M059J (cell line): Measurements from ENCODE around the gene ADGRF1. TPM values are rescaled to one million over a fixed set of nuclear protein-coding genes. Genes with fewer than 3 reads are reported as not detected.
"Not testable (repeated sequence)": the region's sequence is repeated elsewhere in the genome, so short reads cannot be mapped to it uniquely, and the experiment has no call there.

Experiments
- DNase-seq: peaks from one replicate; pipeline ENCODE4 v3.0.0-alpha.2; 2012; ENCODE audit warnings: low read depth
- total RNA-seq: library from RNA; depleted of rRNA; stranded (reverse); fragments of >200 nt; shearing (Covaris generic); gene quantifications from 2 replicates; pipeline ENCODE4 v1.2.3, GENCODE V29; 2014

ADGRF1 gene
- total RNA-seq, 1 experiment from 2014 or later = 37.3 TPM

DNA sequence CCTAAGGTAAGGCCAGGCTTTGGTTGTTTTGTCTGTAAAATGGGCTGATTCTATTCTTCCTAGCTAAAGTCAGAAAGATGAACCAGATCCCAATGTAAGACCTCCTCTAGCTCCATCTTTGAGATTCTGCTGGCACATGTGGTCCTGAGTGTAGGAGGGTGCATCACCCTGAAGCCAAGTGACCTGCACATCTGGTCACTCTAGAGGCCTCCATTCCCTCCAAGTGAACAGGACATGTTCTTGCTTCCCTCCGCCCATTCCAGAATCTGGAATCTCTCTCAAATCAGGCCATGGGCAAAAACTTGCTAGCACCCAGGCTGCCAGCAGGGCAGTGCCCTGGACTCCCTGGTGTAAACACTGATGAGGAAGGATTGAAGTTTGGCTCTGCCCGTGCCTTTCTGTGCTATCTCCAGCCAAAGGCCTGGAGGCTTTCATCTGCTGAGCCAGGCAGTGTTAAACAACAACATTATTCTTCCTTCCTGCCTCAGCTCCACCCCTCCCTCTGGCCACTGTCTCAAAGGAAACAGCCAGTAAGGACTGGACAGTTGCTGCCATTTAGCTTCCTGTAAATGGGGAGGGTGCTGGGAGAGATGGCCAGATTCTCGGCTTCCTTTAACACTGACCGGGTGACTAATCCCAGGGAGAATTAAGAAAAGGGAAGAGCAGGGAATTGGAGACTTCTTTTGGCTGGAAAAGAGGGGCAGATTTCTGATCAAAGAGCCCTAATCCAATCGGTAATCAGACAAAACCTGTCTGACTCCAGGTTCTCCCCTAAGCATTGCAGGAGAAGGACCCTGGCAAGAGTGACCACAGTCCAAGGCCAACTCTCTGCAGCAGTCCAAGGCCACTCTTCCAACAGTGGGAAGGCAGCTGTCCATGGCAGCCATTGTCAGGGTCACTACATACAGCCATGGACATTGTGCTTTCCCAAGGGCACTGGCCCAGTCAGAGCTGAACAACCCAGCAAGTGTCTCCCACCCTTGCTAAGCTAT, 19.5 kb upstream of the ADGRF1 start:
- peak; percentile 85 for DNase-seq

DNA sequence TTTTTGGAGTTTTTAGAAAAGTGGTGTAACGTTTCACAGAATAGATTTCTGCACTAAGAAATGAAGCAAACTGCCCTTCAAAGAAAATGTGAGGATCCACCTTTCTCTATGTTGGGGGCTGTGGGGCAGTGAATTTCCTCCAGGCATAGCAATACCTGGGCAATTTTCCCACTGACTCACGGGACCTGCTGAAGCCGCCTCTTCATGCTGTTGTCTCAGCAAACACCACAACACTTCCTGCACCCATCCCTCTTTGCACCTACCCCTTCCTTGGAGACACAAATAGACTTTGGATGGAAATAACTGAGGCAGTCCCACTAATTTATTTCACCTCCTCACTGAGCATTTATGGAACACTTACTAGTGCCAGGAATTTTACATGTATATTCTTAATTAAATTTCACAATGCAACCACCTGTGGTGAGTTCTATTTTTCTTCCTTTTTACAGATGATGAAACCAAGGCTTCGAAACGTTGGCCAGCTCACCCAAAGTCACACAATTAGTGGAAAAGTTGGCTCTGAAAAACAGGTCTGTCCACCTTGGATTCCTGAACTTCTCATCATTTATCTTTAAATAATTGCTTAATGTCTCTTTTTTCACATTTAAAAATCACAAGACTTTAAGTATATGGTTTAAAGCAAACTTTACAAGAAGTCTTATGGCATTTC, 17.2 kb upstream of the ADGRF1 start:
- DNase-seq = peak; percentile 38

DNA sequence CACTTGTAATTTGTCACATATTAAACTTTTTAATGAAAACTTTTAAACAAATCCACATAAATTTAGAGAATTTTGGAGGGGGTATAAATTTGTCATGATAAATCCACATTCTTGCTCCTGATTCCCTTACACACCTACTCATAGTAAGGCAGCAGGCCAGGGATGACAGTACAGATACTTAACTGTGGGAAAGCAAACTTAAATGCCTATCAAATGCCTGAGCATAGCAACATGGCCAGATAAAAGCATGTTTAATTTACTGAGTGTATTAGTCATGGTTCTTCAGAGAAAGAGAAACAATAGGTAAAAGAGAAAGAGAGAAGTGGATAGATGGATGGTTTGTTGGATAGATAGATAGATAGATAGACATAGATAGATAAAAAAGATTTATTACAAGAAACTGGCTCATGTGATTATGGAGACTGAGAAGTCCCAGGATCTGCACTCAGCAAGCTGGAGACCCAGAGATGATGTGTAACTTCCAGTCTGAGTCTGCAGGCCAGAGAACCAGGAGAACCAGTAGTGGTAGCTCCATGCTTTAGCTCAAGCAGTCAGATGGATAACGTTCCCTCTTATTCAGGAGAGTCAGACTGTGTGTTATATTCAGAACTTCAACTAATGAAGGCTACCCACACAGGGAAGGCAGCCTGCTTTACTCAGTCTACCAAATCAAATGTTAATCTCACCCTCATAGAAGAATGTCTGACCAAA, 15.9 kb upstream of the ADGRF1 start:
- DNase-seq = peak; percentile 94

DNA sequence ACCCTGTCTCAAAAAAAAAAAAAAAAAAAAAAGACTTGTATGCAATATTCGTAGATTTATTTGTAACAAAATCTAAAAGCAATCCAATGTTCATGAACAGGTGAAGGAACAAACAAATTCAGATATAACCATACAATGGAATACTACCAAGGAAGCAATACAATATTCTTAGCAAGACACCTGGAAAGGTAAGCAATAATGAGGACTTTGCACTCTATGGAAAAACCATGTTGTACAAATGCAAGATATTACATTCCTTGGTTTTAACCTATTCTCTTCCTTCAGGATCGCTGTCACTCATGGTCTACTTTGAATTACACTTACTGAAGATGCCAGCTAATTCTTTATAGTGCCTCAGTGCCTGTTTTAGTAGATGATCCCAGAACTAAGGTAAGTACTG, 14.7 kb upstream of the ADGRF1 start:
- DNase-seq = no peak

DNA sequence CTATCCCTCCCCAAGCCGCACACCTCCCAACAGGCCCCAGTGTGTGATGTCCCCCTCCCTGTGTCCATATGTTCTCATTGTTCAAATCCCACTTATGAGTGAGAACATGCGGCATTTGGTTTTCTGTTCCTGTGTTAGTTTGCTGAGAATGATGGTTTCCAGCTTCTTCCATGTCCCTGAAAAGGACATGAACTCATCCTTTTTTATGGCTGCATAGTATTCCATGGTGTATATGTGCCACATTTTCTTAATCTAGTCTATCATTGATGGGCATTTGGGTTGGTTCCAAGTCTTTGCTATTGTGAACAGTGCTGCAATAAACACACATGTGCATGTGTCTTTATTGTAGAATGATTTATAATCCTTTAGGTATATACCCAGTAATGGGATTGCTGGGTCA, 12.2 kb upstream of the ADGRF1 start:
- DNase-seq = not testable (repeated sequence)

DNA sequence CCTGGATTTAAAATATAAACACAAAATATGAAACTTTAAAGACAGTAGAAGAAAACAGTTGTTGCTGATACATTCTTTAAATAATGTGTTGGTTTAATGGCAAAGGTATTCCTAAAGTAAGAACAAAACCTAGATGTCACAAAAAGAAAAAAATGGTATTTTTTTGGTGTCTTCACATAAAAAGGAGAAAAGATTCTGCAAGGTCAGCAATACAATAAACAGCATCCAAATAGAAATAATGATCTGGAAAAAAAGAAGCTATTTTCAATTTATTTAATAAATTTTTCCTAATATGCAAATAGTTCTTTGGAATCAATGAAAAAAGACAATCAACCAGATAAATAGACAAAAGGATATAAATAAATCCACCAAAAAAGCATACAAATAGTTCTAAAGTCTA, 6.5 kb upstream of the ADGRF1 start:
- DNase-seq = no peak

DNA sequence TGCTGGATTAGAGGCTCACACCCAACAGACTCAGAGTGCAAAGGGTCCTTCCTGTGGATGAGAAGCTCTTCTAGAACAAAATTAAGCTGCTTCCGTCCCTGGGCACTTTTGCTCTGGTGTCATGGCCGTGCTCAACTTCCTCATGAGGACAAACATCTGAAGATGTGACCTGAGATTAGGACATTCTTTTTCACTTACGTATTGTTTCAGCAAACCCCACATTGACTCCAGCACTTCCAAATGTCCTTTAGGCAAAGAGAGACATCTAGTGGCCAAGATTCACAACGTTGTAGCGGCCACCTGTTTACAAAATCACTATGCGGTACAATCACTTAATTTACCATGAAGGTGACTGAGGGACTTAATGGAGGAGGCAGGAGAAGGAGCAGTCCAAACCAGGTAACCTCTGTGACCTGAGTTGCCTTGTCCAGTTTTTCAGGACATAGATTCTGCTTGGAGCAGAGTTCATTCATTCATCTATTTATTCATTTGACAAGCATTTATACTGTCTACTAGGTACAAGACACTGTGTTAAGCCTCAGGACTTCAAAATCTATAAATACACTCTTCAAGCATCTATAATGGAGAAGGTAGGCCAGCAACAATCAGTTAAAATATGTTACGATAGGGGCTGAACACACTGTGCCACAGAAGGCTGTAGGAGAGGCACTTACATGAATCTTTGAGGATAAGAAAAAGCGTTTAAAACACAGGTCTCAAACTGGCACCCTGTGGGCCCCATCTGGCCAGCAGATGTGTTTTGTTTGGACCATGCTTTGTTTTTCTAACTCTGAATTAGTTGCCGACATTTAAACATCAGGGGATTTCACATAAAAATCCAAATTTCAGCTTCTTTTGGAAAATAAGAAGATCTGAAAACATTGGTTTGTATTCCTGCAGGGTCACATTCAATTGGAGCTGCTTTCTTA, 5.6 kb upstream of the ADGRF1 start:
- DNase-seq = peak; percentile 97

DNA sequence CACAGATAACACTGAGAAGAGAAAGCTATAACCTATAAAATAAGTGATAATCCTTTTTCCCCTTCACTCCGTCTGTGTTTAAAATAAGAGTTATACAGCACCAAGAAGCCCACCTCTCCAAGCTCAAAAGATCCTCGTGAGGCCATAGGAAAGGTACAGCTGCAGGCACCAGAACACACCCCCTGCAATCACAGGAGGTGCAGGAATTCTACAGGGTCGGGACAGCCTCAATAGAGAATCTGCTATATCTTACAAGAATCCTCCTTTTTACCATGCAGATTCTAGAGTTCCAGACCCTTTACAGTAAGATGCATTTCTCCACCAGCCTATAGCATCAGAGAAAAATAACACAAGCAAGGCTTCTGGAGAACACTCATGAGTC, 5.0 kb upstream of the ADGRF1 start:
- DNase-seq = no peak

DNA sequence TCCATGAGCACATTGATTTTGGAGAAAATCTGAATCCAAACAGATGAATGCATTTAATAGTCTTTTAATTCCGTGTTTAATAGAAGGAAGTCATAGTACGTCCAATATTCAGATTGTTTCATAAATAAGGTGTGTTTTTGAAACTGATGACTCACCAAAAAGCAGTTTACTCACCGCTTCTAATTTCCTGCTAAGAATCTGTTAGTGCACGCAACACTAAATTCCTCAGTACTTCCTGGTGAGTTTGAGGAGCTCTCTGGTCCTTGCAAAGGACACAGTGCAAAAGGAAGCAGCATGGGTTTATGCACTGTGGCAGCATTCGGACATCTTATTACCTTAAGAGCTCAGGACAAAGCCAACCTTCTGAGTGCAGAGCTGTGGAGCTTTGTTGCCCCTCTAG, 2.3 kb upstream of the ADGRF1 start:
- peak; percentile 95 for DNase-seq

DNA sequence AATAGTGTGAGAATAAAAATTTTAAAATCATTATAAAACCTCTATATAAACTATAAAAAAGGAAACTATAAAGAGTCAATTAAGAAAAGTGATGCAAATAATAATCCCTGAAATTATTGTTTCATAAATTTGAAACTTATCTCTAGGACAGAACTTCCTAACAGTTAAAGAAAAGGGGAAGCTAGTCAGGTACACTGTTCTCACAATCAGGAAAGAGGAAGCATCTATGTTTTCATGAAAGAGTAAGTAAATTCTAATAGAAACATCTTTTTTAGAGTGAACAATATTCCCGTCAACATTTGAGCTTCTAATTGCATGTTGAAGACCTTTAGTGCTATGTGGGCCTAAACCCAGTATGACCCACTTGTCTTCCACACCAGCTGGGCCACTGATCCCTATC, 1.2 kb upstream of the ADGRF1 start:
- DNase-seq = no peak

DNA sequence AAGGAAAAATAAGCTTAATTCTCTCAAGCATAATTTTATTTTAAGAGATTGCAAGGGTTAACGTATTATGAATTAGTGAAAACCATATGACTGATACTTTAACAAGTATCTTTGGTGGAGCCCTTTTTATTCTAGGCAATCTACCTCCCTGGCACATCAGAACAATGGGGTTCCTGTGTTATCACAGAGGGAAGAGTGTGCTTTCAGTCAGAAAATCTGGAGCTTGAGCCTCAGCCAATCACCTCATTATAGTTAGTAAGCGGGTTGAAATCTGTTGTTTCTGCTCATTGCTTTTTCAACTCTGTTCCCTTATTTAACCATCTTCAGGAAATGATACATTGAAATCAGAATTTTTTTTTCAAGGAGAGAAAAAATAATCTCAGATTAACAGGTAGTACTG, 391 bp downstream of the ADGRF1 start:
- DNase-seq = peak; percentile 64

DNA sequence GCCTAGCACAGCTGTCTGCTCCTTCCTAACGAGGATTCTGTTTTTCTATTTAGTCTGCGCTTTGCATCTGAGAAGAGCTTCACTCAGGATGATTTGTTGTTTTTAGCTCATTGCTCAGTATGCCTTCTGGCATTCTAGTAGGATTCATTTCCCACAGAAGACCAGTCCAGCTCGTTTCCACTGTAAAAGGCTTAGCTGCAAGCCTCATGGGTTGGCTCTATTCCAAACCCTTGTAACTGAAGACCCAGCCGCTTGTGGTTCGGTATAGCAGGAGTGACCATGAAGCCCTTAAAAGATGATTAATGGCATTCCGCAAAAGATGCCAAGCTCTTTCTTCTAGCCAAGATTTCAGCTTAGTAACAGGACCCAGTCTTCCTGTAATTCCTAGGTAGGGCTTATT, 7.2 kb downstream of the ADGRF1 start:
- peak; percentile 100 for DNase-seq

DNA sequence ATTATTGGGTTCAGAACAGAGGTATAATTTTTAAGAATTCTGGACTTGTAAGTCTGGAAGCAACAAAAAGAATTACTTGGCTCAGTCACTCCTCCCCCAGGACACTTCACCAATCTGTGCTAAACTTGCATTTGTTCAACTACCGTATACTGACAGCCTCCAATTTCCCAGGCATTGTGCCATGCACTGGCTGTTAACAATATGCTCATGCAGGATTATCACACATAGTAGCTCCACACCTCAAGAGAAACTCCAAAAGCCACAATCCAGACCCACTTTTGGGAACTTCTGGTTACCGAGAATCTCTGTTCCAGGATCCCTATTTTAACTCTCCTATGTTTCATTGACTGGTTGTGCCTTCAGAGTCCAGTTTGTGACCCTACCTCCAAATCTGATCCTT, 7.7 kb downstream of the ADGRF1 start:
- peak; percentile 74 for DNase-seq

DNA sequence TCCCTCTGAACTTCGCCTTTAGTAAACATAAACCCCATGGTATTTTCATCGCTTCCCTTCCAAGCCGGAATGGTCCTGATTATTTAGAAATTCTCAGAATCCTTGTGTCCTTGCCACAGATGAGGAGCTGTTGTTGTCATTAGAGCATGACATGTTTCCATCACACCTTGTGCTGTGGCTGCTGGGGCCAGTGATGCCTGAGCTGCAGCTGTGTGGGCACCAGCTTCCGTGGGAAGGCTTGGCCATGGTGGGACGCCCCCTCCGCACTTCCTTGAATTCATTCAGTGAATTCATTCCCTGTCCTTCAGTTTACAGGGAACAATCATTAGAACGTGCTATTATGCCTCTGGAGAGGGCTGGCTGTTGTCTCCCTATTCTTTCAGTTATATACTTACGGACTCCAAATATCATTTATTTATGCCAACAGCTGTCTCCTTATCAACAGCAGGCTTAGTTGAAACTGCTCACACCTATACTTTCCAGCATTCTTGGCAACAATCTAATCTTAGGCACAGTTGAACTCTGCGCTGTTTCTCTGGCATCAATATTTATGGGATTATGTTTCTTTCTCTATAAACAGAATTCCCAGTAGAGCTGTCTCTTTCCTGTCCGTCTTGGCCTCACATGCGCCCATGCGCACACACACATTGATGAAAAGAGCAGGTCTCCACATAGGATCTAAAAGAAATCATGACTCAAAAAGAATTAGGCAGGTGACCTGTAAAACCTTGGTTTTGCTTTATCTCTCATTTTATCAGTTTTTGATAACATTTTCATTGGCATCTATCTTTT, 9.0 kb downstream of the ADGRF1 start:
- DNase-seq = no peak

DNA sequence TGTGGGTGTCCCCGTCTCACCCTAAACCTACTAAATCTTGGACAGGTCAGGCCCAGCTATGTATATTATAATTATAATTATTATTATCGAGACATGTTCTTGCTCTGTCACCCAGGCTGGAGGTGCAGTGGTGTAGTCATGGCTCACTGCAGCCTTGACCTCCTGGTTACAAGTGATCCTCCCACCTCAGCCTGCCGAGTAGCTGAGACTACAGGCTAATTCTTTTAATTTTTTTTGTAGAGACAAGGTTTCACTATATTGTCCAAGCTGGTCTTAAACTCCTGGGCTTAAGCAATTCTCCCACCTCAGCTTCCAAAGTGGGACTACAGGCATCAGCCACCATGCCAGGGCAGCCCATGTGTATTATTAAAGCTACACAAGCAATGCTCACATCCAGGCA, 10.5 kb downstream of the ADGRF1 start:
- DNase-seq = no peak

DNA sequence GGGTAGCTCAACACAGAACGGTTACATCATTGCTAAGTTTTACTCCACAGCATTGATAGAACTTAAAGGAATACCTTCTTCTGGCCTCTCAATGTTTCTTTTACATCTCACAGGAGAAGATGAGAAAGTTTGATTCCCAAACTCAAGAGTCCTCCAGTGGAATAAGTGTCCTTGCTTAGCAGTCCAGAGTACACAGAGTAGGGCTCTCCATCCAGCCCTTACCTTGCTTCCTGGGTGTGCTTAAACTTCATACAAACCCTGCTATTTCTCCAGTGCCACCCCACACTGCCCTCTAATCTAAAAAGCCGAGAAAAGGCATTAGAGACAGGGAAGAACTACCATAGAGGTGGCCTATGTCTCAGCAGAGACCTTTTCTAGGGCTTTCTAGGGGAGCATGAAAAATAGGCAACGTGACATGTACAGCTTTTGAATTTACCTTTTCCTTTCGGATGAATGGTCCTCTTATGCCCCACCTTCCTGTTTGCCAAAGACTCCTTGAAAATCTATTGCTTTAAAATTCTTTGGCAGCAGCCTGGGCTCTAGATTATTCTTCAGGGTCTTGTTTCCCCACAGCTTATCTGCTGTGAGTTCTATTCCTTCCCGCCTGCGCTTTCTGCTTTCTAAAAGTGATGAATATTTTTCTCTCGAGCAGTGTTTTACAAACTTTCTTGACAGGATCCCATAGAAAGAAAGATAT, 12.1 kb downstream of the ADGRF1 start:
- no peak for DNase-seq

DNA sequence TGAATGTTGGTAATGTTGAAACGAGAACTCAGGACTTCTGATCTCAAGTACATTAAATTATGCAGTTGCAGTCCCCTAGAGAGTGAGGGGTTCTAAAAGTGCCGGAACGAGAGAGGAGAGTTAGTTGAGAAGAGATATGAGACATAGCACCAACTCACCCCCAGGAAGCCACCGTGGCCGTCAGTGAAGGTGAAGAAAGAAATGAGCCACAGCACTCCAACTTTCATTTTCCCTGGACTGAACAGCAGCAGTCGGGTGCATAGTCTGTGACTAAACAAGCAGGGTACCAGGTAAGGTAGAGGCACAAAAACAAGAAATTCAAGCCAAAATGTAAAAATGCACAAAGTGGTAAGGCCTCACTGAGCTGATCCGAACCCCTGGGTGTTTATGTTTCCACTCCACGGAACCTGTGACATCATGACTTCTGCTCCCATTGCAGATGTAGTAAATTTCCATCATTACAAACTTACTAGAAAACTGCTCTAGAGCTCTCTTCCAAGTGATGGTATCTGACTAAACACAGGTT, 13.2 kb downstream of the ADGRF1 start:
- peak; percentile 59 for DNase-seq

DNA sequence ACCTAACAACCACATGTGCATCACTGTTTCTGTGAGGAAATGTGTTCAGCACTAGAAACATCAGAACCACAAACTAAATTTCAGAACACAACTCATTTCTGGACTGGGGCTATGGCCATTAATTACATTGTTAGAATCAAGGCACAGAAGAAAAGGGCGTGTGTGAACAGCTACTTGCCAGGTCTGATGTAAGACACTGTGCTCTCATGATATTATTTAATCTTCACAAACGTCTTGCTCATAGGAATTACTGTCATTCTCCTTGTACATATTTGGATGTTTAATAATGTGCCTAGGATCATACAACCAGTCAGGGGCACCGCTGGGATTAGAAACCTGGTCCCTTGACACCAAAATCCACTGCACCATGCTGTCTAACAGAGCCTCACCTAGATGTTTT, 14.8 kb downstream of the ADGRF1 start:
- DNase-seq = no peak

DNA sequence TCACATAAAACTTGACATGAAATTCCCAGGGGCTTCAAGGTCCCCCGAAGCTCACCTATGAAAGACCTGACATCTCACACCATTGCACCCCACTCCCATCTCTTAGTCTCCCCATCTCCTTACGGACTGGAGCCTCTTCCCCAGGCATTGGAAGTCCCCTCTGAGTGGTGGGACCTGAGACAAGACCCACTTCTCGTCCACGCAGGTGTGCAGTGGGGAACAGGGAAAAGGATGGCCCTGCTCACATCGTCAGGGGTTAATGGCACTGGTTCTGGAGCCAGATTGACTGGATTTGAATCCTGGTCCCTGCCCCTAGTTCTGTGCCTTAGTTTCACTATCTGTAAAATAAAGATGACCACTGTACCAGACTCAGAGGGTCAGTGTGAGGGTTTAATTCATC, 15.5 kb downstream of the ADGRF1 start:
- no peak for DNase-seq

DNA sequence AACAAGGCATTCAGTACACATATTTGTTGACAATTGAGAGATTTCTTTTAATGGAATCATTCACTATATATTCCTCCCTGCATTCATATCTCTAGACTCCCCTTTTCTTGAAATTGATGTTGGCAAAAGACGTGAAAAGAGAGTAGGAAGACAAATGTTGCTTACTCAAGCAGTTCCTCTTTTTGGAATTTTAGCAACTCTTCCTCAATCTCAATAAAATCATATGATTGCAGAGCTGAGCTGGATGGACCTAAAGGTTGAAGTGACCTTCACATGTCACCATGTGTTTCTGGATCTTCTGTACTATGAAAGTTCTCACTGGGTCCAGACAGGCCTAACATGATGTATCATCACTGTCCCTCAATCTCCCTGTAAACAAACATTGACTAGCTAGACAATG, 18.6 kb downstream of the ADGRF1 start:
- DNase-seq = no peak
